Retinal pigment epithelial cell (primary cell): ENCODE results near the gene GRIA3.
A peak's percentile ranks its signal among the peaks of the same experiment; 100 is the strongest.

ENCODE experiments used
- DNase-seq: peaks from one replicate; pipeline ENCODE4 v3.0.0-alpha.2; 2010; ENCODE audit warnings: low read depth
- H3K4me3 ChIP-seq: 2 replicates; pipeline ENCODE4 v1.5.1; 2011; ENCODE audit warnings: mild to moderate bottlenecking, low read length, control low read depth, moderate library complexity
- TF ChIP-seq, protein P1 (sequence below): conservative IDR thresholded peaks from 2 replicates; pipeline ENCODE4 v1.5.1; 2011; ENCODE audit warnings: low read depth, low read length, control low read depth, inconsistent platforms

Gene GRIA3

GRCh38 chrX:123210252-123210651, 26.2 kb downstream of the GRIA3 start:
- TF ChIP-seq, protein P1, sequence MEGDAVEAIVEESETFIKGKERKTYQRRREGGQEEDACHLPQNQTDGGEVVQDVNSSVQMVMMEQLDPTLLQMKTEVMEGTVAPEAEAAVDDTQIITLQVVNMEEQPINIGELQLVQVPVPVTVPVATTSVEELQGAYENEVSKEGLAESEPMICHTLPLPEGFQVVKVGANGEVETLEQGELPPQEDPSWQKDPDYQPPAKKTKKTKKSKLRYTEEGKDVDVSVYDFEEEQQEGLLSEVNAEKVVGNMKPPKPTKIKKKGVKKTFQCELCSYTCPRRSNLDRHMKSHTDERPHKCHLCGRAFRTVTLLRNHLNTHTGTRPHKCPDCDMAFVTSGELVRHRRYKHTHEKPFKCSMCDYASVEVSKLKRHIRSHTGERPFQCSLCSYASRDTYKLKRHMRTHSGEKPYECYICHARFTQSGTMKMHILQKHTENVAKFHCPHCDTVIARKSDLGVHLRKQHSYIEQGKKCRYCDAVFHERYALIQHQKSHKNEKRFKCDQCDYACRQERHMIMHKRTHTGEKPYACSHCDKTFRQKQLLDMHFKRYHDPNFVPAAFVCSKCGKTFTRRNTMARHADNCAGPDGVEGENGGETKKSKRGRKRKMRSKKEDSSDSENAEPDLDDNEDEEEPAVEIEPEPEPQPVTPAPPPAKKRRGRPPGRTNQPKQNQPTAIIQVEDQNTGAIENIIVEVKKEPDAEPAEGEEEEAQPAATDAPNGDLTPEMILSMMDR, result no peak
- no peak for DNase-seq
- no peak overlapping the region for H3K4me3 ChIP-seq

GRCh38 chrX:123215397-123216089, 31.5 kb downstream of the GRIA3 start:
- TF ChIP-seq, protein P1, result no peak
- H3K4me3 ChIP-seq, result no peak overlapping the region
- no peak for DNase-seq

GRCh38 chrX:123217077-123217476, 33.0 kb downstream of the GRIA3 start:
- TF ChIP-seq, protein P1, result no peak
- no peak for DNase-seq

DNA sequence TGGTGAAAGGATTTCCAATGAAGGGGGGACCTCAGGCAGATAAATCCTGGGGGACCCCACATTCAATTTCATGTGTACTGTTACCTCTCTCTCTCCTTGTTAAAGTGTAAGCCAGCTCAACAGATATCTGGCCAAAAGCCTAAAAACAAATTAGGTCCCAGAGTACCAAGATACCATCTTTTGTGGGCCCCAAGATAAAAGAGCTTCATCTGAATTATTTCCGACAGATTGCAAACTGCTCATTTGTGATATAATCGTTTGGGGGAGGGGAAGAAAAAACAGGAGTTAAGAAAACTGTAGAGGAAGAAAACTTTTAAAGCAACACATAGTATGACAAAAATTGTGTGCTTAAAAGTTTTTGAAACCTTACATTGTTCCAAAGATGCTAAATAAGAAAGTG, 33.6 kb downstream of the GRIA3 start:
- TF ChIP-seq, protein P1, result no peak
- no peak overlapping the region for H3K4me3 ChIP-seq
- no peak for DNase-seq

More at GRCh38 chrX:123217077-123217476, 33.0 kb downstream of the GRIA3 start:
- H3K4me3 ChIP-seq, result no peak overlapping the region

GRCh38 chrX:123219916-123220315, 35.8 kb downstream of the GRIA3 start:
- H3K4me3 ChIP-seq, result no peak overlapping the region
- peak; percentile 14 for DNase-seq
- TF ChIP-seq, protein P1, result no peak

- TF ChIP-seq, protein P1, result no peak
- no peak overlapping the region for H3K4me3 ChIP-seq
- no peak for DNase-seq
Observed at GRCh38 chrX:123222920-123223319, 38.8 kb downstream of the GRIA3 start.

GRCh38 chrX:123223409-123223808, 39.3 kb downstream of the GRIA3 start:
- H3K4me3 ChIP-seq, result no peak overlapping the region
- no peak for DNase-seq
- TF ChIP-seq, protein P1, result no peak
